GM21723 (cell line): ENCODE measurements around the gene ALX1.

Experiments
- ATAC-seq: cut with Tn5 transposase; IDR thresholded peaks from one replicate; pipeline ENCODE4 v1.9.1; 2021; ENCODE audit warnings: mild to moderate bottlenecking, moderate library complexity; ENCODE audit not compliant: unreplicated experiment

ALX1 gene

GRCh38 chr12:85280165-85280983 is at the start of gene ALX1:
Gene ALX1 (plus strand): TSS chr12:85280220. CDS start chr12:85280262, 42 bp downstream.
- no peak for ATAC-seq

- no peak for ATAC-seq
Observed at GRCh38 chr12:85237327-85237726, 42.7 kb upstream of the ALX1 start.

GRCh38 chr12:85244561-85244960 is 35.5 kb upstream of the ALX1 start:
- ATAC-seq, result no peak

GRCh38 chr12:85253853-85254252 is 26.2 kb upstream of the ALX1 start:
- ATAC-seq, result no peak

- ATAC-seq, result no peak
Observed at GRCh38 chr12:85257671-85258070, 22.3 kb upstream of the ALX1 start.

GRCh38 chr12:85260447-85260846 is 19.6 kb upstream of the ALX1 start:
- no peak for ATAC-seq

- ATAC-seq, result no peak
Observed at GRCh38 chr12:85260896-85261295, 19.1 kb upstream of the ALX1 start.

GRCh38 chr12:85266356-85266755 is 13.7 kb upstream of the ALX1 start:
- no peak for ATAC-seq

- peak; percentile 74 for ATAC-seq
Observed at GRCh38 chr12:85273381-85274314, 6.4 kb upstream of the ALX1 start.

GRCh38 chr12:85274315-85274651 is 5.7 kb upstream of the ALX1 start:
- ATAC-seq, result no peak

GRCh38 chr12:85275374-85275773 is 4.6 kb upstream of the ALX1 start:
- ATAC-seq, result no peak

GRCh38 chr12:85277191-85277590 is 2.8 kb upstream of the ALX1 start:
- ATAC-seq, result no peak

GRCh38 chr12:85277900-85278597 is 2.0 kb upstream of the ALX1 start:
- no peak for ATAC-seq

GRCh38 chr12:85278598-85279448 is 1.2 kb upstream of the ALX1 start:
- no peak for ATAC-seq

- ATAC-seq, result no peak
Observed at GRCh38 chr12:85279449-85280164, 413 bp upstream of the ALX1 start.

GRCh38 chr12:85280984-85281630 is 1.1 kb downstream of the ALX1 start:
- ATAC-seq, result no peak

- no peak for ATAC-seq
Observed at GRCh38 chr12:85281636-85282312, 1.8 kb downstream of the ALX1 start.

- no peak for ATAC-seq
Observed at GRCh38 chr12:85283560-85283959, 3.5 kb downstream of the ALX1 start.

GRCh38 chr12:85296362-85296761 is 16.3 kb downstream of the ALX1 start:
- no peak for ATAC-seq
